GM12878 (cell line): ENCODE results near the gene MMP7. TPM values are rescaled to one million over a fixed set of nuclear protein-coding genes. Genes with fewer than 3 reads are reported as not detected.

ENCODE experiments used
- BCL11A ChIP-seq: IDR thresholded peaks from 2 replicates; pipeline ENCODE4 v1.6.1; 2011; ENCODE audit warnings: low read depth, low read length
- E2F8 ChIP-seq: fragments of 450-650 bp; IDR thresholded peaks from 2 replicates; pipeline ENCODE4 v1.6.1; 2018; ENCODE audit warnings: mild to moderate bottlenecking, low read depth, moderate library complexity; ENCODE audit not compliant: partially characterized antibody
- EGR1 ChIP-seq, 2 experiments: IDR thresholded peaks; 1 replicate in 1 of 2; 2 replicates in 1 of 2; pipeline ENCODE4 v1.6.1; 2011 to 2012; ENCODE audit warnings: low read depth in 2 of 2, low read length in 2 of 2, borderline replicate concordance in 1 of 2, mild to moderate bottlenecking in 1 of 2, moderate library complexity in 1 of 2
- MAX ChIP-seq: IDR thresholded peaks from 2 replicates; pipeline ENCODE4 v1.6.1; 2012; ENCODE audit warnings: low read depth, low read length, improper control_type of control experiment
- MLLT1 ChIP-seq: fragments of 450-650 bp; IDR thresholded peaks from 2 replicates; pipeline ENCODE4 v1.6.1; 2016; ENCODE audit warnings: mild to moderate bottlenecking
- PBX3 ChIP-seq: IDR thresholded peaks from 2 replicates; pipeline ENCODE4 v1.6.1; 2011; ENCODE audit warnings: mild to moderate bottlenecking, low read depth, low read length, moderate library complexity; ENCODE audit not compliant: insufficient replicate concordance
- PRDM15 ChIP-seq: fragments of 450-650 bp; formaldehyde crosslinking; IDR thresholded peaks from 2 replicates; pipeline ENCODE4 v1.4.0; 2020; ENCODE audit warnings: mild to moderate bottlenecking, moderate library complexity
- ZBTB40 ChIP-seq: fragments of 450-650 bp; IDR thresholded peaks from 2 replicates; pipeline ENCODE4 v1.6.1; 2016; ENCODE audit warnings: mild to moderate bottlenecking, moderate library complexity, borderline replicate concordance
- ZNF687 ChIP-seq: fragments of 450-650 bp; IDR thresholded peaks from 2 replicates; pipeline ENCODE4 v1.6.1; 2017; ENCODE audit warnings: mild to moderate bottlenecking, moderate library complexity
- polyA plus RNA-seq, 11 experiments: library from polyadenylated mRNA; depleted of rRNA in 4 of 11; unstranded in 6 of 11; stranded (reverse) in 5 of 11; fragments of >200 nt; fragmentation: Nextera tagmentation in 4 of 11; fragmentation: Illumina TruSeq in 1 of 11; extraction: Ambion mirVana in 4 of 11; extraction: Trizol in 1 of 11; gene quantifications; 1 replicate in 1 of 11; 2 replicates in 10 of 11; pipeline versions ENCODE4 v1.2.1 to v1.2.3, GENCODE V29; 2011 to 2016; ENCODE audit warnings: inconsistent platforms in 2 of 11, missing spikeins in 2 of 11, low read depth in 1 of 11
- total RNA-seq, 4 experiments: library from RNA; depleted of rRNA in 3 of 4; stranded (reverse); fragments of >200 nt in 3 of 4; fragmentation: Illumina TruSeq in 1 of 4; extraction: Trizol in 1 of 4; gene quantifications; 2 replicates each; pipeline versions ENCODE4 v1.2.1 to v1.2.3, GENCODE V29; 2013 to 2021

MMP7 gene
- total and polyA plus RNA-seq, 10 of the 15 experiments (the other 5 are each of a cell fraction or from before 2014, with no cell fraction given): 0.63 to 18.0 (median 1.1) TPM

GRCh38 chr11:102553835-102554282 is 23.3 kb upstream of the MMP7 start (continued):
- TF ChIP-seq PRDM15 (CRISPR knock-in tag) (no peak), E2F8 (no peak), EGR1 (IDR thresholded peaks at IDR 0.05; ENCODE audit: borderline replicate concordance in 1 of 2, low read depth in 2 of 2, low read length in 2 of 2) (no peak), ZBTB40 (0 out of 2 replicates have a peak, but pooled peaks have one; percentile 16), BCL11A (peak; percentile 96), MAX (no peak), MLLT1 (peak; percentile 68), PBX3 (no peak), ZNF687 (peak; percentile 54; the same call in 1 of the 2 replicates)
